ENCODE data around the gene NRROS.
"Not testable (repeated sequence)": the region's sequence is repeated elsewhere in the genome, so short reads cannot be mapped to it uniquely, and the experiment has no call there.

Gene NRROS

DNA sequence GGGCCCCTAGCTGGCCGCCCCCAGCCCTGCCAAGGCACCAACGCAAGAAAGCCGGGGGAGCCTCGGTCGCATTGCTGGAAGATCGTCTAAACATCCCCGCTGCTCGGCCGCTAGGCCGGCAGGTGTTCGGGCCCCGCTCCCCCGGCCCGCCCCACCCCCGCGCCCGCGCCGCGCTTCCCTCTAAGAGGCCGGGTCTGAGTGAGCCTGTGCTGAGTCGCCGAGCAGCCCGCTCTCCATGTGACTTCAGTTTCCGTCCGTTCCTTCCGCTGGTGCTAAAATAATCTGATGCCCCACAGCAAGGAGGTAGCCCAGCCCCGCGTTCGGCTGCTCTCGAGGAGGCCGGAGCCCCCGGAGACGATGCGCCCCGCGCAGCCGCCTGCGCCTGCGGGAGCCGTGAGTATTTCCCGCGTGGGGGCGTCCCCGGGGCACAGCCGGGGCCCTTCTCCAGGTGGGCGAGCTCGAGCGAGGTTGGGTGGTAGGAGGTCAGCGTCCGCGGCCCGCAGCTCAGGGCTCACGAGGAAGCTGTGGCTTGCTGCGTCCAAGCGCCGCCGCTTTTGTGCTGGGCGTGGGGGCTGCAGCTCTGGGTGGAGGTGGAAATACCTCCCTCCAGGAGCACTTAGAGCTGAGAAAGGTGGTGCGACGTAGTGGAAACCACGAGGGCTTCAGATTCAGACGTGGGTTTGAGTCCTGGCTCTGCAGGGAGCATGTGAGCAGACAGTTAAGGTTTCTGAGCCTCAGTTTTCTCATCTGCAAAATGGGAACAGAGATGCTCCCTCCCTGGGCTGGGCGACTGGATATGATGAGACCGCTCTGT, at the start of gene NRROS:
Gene NRROS (plus strand): TSS at position 212 of the 814 bp plus-strand sequence. CDS start 14,846 bp downstream, outside the sequence.
- DNase-seq (ENCODE audit: low read depth): no peak

DNA sequence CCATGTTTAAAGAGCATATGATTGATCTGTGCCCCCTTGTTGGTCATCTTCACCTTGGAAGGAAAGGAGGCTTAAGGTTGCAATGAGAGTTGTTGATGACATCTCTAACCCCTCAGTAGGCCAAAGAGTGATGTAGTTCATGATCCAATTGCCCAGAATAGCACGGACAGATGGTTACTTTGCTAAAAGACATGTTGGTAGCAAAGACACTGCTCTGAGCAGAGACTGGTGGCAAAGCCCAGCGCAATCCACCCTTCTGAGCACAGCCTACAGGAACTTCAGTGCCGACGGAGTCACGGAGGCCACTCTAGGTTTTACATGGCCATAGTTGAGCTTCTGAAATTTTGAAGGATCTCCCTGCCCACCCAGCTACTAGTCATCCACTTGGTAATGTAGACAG, 49.2 kb upstream of the NRROS start:
- DNase-seq (ENCODE audit: low read depth): no peak

DNA sequence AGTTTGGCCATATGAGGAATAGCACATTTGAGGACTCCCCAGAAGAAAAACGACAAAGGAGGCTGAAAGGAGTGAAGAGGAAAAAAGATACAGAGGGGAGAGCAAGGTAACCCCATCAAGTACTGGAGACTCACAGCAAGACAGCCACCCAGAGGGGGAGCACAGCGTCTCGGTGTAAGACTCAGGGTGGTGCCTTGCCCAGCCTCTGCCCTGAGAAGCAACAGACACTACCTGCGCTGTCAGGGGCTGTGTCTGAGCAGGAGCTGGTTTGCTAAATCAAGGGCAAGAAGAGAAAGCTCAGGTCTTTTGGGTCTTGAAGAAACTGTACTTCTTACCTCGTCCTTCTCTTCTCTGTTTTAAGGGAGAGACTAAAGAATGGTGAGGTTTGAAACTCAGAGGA, 43.1 kb upstream of the NRROS start:
- no peak for DNase-seq (ENCODE audit: low read depth)

DNA sequence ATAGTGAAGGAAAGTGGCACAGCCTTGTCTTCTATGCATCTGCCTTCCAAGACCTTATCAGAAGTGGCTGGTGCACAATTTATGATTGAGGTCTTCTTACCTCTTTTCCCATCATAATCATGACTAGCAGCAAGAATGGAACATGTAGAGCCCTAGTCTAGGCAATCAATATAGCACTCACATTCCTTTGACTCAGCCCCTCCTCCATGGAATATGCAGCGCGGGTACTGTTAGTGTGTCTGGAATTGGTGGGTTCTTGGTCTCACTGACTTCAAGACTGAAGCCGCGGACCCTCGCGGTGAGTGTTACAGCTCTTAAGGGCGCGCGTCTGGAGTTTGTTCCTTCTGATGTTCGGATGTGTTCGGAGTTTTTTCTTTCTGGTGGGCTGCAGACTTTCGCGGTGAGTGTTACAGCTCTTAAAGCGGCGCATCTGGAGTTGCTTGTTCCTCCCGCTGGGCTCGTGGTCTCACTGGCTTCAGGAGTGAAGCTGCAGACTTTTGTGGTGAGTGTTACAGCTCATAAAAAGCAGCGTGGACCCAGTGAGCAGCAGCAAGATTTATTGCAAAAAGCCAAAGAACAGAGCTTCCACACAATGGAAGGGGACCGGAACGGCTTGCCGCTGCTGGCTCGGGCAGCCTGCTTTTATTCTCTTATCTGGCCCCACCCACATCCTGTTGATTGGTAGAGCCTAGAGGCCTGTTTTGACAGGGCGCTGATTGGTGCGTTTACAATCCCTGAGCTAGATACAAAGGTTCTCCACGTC, 41.3 kb upstream of the NRROS start:
- not testable (repeated sequence) for DNase-seq (ENCODE audit: low read depth)

DNA sequence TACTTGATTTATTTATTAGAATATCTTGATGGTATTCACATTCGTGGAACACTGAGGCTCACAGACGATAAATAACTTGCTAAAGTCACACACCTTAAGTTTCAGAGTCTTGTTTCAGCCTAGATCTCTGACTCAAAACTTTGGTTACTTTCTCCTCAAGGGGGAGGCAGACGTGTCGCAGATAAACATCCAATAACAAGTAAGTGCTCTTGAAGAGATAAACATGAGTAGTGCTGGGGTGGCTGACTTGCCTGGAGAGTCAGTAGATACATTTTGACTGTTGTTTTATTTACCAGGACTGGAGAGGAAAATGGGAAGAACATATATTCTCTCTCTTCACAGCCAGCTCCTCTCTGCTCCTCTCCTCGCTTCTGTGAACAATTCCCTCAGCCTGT, 39.8 kb upstream of the NRROS start:
- DNase-seq (ENCODE audit: low read depth): no peak

DNA sequence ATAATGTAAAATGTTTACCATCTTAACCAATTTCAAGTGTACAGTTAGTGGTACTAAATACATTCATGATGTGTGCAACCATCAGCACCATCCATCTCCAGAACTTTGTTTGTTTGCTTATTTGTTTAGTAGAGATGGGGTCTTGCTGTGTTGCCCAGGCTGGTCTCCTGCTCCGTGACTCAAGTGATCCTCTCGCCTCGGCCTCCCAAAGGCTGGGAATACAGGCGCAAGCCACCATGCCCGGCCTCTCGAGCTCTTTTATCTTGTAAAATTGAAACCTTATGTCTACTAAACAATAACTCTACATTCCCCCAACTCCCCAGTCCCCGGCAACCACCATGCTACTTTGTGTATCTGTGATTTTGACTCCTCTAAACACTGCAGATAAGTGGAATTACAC, 39.1 kb upstream of the NRROS start:
- no peak for DNase-seq (ENCODE audit: low read depth)

DNA sequence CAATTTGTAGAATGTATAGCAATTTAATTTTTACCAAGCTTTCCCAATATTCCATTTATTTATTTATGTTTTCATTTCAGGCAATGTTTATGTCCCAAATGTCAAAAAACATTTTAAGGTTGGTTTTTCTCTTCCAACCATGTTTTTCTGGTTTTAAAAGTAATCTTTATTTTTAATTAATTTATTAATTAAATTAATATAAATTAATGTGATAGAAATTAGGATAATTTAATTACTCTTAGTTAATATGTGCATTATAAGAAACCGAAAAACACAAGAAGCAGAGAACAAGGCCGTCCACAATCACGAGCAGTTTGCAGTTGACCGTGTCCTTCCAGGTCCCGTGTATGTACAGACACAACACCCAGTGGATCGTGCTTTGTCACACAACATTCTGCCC, 36.8 kb upstream of the NRROS start:
- no peak for DNase-seq (ENCODE audit: low read depth)

DNA sequence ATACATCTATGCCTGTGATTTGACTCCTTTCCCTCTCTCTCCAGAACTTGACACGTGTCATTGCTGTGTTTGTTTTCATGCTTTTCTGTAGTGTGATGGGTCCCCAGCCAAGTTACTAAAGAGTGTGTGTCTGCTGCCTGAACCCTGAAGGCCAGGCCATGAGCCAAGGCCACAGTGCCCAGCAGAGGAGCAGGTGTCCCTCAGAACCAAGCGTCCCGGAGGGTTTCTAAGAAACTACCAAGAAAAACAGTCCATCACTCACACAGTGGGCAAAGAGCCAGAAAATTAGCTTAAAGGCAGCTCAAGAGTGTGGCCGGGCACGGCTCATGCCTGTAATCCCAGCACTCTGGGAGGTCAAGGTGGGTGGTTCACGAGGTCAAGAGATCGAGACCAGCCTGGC, 35.8 kb upstream of the NRROS start:
- no peak for DNase-seq (ENCODE audit: low read depth)

DNA sequence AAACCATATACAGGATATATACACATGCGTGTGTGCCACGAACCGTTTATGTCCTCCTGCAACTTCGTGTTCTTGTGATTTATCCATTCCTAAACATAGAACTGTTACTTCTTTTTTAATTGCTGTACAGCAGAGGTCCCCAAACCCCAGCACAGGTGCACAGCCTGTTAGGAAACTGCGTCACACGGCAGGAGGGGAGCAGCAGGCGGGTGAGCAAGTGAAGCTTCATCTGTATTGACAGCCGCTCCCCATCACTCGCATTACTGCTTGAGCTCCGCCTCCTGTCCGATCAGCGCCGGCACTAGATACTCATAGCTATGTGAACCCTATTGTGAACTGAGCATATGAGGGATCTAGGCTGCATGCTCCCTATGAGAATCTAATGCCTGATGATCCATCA, 34.9 kb upstream of the NRROS start:
- no peak for DNase-seq (ENCODE audit: low read depth)

DNA sequence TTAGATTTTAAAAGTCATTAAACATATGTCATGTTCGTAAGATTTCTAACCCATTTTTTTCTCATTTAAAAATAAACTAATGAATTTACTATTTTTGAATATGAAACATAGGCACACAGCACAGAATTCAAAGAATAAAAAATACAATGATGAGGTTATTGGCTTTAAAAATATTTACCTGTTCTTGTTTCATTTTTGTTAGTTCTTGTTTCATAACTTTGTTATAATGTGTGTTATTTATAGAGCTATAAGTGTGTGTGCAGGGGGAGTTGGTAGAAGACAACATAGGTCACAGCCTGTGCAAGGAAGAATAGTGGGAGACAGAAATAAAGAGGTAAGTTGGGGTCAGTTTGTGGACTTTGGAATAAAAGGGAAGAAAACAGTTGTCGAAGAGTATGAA, 30.8 kb upstream of the NRROS start:
- no peak for DNase-seq (ENCODE audit: low read depth)

DNA sequence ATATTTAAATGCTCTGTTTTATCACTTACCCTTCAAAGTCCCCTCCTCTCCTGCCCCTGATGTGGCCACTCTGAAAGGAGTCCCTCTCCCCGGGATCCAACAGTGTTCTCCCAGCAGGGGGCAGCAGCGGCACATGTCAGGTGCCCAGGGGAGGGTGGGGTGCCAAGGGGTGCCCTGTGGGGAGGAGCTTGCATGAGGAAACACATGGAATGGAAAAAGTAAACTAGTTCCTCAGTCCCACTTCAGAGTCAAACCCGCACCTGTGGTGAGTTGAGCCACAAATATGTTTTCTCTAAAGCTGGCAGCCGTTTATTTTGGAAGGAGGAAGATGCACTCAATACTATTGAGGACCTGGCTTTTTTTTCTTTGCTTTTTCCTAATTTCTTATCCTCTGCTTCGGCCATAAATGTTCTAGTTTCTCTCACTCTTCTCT, 30.1 kb upstream of the NRROS start:
- peak; percentile 50 for DNase-seq (ENCODE audit: low read depth)

DNA sequence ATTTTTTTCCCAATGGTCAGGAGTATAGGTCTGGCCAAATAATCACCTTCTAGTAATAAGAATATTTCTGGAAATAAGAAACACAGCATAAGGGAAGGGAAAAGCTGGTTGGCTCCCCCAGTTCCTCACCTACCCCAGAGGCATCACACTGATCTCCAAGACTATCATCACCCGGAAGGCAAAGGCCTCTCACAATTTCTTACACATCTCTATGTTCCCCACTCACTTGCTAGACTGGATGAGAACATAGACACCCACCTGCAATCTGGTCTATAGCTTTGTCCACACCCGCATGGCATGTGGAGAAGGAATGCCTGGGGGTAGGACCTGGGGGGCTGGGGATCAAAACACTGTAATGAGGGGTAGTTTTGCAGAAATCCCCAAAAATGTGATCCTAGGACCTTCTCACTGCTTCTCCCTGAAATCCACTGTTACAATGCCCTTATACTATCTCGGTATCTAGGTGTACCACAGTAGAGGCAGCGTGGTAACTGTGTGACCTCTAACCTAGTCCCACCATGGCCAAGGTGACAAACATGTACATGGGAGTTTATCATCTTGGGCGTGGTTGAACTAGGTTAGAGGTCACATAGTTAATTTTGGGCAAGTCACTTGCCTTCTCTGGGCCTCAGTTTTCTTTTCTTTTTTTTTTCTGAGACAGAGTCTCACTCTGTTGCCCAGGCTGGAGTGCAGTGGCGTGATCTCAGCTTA, 29.5 kb upstream of the NRROS start:
- no peak for DNase-seq (ENCODE audit: low read depth)

DNA sequence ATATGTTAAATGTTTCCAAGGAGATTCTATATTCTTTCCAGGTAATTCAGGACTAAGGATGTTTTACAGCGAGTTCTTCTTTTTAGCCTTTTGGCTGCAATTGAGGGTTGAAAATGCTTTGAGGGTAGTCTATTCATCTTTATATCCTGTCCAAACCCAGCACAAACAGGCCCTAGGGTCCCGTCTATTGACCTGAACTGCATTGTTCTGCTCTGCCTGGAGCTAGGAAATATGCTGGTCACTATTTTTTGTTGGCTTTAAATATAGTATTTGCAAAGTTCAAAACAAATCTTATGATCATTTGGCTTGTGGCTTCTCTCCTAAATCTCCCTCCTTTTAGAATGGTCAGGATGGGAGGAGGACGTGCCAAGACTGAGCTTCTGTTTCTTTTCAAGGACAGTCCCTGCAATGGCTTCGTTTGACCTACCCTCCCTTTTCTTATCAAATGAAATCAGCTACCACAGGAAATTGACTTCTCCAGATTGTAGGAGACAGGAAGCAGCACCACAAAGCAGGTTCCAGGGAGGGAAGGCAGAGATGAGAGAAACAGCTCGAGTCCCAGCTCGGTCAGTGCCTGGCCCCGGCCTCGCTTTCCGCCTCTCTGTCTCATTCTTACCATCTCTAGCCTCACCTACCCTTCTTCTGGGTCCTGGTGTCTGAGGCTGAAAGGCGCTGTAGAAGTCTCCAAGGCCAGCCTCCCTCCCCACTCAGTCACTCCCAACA, 27.6 kb upstream of the NRROS start:
- no peak for DNase-seq (ENCODE audit: low read depth)

DNA sequence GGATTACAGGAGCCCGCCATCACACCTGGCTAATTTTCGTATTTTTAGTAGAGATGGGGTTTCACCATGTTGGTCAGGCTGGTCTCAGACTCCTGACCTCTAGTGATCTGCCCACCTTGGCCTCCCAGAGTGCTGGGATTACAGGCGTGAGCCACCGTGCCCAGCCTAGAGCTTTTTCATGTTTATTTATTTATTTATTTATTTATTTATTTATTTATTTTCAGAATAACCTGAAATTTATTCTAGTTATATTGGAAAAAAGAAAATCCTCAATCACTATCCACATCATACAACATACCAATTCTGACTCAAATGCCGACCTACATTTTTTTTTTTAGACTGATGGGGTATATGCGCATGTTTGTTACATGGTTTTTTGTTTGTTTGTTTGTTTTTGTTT, 24.3 kb upstream of the NRROS start:
- DNase-seq (ENCODE audit: low read depth): not testable (repeated sequence)

DNA sequence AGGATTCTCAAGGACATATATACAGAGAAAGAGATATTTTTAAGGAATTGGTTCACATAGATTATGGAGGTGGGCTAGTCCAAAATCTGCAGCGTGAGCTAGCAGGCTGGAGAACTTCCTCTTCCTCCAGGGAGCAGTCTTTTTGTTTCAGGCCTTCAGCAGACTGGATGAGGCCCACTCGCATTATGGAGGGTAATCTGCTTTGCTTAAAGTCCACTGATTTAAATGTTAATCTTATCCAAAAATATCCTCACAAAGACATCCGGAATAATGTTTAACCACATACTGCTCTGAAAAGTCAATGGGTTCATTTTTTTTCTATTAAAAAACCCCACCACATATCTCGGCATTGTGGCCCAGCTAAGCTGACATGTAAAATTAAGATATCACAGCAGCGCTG, 22.2 kb upstream of the NRROS start:
- no peak for DNase-seq (ENCODE audit: low read depth)

DNA sequence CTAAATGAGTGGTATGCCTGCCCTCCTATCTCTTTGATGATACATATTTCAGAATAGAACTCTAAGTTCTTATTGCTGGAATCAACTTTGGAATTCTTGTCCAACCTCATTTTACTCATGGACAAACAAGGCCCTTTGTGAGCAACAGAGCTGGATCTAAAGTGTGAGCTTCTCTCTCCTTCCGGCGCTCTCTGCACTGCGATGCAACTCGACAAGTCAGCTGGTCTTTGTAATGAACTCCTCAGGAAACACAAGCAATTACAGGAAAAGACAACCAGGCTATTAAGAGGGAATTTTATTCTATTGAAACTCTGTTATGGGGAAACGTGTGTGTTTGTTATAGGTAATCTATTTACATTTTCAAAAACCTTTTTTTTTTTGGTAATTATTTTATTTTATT, 20.3 kb upstream of the NRROS start:
- DNase-seq (ENCODE audit: low read depth): no peak

DNA sequence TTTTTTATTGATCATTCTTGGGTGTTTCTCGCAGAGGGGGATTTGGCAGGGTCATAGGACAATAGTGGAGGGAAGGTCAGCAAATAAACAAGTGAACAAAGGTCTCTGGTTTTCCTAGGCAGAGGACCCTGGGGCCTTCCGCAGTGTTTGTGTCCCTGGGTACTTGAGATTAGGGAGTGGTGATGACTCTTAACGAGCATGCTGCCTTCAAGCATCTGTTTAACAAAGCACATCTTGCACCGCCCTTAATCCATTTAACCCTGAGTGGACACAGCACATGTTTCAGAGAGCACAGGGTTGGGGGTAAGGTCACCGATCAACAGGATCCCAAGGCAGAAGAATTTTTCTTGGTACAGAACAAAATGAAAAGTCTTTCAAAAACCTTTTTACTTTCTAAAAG, 19.9 kb upstream of the NRROS start:
- DNase-seq (ENCODE audit: low read depth): not testable (repeated sequence)

DNA sequence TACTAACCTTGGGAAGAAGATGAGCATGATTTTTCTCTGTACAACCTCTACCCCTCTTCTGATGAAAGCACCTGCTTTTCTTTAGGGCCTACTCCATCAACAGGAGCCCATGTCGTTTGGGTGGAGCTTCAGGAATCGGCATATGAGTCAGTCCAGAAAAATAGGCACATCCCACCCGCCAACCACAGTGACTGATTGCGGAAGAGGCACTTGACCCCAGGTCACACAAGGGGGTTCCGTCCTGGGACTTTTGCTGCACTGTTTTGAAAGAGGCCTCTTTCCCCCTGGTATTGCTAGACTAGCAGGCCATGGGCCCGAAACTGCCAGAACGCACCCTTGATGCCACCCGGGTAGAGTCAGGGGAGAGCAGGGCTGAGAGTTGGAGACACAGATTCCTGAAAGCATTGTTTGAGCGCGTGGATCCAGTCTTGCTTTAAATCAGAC, 19.3 kb upstream of the NRROS start:
- no peak for DNase-seq (ENCODE audit: low read depth)

DNA sequence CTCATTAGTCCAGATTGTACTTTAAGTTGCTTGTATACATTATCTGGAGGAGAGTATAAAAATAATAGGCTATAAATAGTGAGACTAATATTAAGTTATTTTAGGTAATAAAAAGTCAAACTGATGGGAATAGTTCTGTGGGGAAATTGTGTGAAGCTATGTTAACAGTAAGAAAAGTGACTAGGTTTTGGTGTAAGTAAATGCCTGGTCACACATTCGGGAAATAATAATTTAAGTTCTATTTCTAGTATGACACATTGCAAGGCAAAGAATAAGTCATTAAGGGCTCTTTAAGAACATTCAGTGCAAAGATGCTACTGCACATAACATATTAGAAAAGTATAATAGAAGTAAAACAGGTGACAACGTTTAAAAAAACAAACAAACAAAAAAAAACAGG, 18.8 kb upstream of the NRROS start:
- no peak for DNase-seq (ENCODE audit: low read depth)

DNA sequence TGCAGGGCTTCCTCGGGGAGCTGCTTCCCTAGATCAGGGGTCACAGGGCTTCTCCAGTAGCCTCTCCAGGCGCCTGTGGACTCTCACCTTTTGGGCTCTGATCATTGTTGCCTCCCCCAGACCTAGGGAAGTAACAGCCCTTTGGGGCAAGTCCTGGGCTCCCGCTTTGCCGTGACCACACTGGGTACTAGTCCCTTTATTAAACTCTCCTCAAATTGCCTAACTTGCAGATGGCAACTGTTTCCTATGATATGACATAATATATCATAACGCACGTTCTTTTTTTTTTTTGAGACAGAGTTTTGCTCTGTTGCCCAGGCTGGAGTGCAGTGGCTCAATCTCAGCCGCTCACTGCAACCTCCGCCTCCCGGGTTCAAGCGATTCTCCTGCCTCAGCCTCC, 17.9 kb upstream of the NRROS start:
- no peak for DNase-seq (ENCODE audit: low read depth)

DNA sequence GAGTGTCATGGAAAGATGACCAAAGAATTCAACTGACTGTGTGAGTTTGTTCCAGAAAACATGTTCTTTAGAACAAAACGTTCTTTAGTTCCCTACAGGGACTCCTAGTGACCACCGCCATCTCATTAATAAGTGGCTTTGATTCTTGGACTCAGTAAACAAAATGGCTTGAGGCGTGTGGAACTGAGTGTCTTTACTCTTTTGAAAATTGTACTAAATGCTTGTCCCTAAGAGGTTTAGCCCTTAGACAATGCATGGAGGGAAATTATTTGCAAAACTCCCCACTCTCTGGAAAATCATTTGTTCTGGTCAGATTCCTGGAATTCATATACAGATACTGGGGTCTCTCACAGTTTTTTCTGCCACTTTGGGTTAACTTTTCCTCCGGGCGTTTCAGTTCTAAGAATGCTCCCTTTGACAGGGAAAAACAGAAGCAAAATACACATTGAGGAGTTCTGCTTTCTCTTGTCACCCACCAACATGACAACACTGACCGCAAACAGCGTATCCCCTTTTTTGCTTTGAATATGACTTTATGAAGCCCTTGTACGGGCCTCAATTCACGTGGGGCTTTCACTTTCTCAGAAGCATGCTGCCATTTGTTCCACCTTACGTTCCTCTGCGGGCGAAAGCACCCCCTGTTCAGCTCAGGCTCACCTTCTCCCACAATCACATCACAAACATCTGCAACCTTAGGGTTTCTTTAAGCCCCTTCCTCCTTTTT, 15.3 kb upstream of the NRROS start:
- no peak for DNase-seq (ENCODE audit: low read depth)
